HG02884 (cell line): ENCODE data around the gene PTPRF.
"Not testable (repeated sequence)": the region's sequence is repeated elsewhere in the genome, so short reads cannot be mapped to it uniquely, and the experiment has no call there.

ENCODE experiments used
- ATAC-seq: cut with Tn5 transposase; IDR thresholded peaks from one replicate; pipeline ENCODE4 v1.9.1; 2021; ENCODE audit warnings: mild to moderate bottlenecking, moderate library complexity; ENCODE audit not compliant: unreplicated experiment

Gene PTPRF

DNA sequence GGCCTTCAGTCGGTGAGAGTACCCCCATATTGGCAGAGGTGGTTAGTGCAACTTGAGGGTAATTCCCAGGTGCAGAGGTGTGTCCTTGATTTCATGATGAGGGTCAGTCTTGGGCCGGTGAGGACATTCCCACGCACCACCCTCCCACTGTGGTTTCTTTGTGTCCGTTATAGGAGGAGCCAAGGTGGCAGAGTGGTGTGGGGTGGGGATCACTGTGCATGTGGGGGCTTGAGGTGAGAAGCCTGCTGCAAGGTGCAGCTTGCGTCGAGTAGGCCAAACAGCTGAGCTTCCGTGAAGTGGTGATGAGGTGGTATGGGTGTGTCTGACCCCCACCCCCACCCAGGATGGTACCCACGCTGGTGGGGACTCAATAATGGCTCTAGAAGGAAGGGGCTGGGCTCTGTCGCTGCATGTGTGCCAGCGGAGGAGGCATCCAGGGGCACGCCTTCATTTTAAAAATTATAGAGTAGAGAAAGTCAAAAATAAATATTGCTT is 6.2 kb downstream of the PTPRF start:
- no peak for ATAC-seq

DNA sequence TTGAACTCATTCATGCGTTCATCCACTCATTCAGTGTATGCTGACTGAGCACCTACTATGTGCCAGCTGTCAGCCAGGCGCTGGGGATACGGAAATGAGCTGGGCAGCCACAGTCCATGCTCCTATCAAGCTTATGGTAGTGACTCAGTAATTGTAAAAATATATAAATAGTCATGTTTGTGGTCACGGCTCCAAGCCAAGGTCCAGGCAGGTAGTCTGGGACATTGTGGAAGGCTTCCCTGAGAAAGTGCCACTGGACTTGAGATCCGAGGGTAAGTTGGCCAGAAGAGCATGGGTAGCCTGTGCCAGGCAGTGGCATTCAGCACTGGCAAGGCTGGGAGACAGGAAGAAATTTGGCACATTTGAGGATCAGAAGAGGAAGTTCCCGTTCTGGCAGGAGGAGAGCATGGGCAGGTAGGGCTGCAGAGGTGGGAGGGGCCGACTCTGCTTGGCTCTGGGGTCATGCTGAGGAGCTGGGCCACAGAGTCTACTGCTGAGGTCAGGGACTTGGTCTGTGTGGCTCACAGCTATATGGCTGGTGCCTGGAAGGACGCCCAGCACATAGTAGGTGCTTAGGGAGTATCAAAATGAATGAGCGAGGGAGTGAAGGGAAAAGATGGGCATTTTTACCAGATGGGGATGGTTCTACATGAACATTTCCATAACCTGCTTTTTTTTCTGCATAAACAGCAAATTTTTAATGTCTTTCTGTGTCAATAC is 6.9 kb downstream of the PTPRF start:
- no peak for ATAC-seq

DNA sequence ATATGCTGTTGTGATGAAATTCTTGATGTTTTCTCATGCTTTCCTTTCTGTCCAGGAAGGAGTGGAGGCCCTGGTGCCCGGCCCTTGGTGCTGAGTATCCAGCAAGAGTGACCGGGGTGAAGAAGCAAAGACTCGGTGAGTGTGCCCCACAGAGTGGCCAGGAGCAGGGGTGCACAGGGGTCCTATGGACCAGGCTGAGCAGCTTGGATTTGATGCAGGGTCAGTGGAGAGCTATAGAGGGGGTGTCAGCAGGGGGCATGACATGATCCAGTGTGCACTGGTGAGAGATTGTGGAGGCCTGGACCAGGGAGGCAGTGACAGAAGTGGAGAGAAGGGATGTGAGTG is 7.4 kb downstream of the PTPRF start:
- ATAC-seq: no peak

DNA sequence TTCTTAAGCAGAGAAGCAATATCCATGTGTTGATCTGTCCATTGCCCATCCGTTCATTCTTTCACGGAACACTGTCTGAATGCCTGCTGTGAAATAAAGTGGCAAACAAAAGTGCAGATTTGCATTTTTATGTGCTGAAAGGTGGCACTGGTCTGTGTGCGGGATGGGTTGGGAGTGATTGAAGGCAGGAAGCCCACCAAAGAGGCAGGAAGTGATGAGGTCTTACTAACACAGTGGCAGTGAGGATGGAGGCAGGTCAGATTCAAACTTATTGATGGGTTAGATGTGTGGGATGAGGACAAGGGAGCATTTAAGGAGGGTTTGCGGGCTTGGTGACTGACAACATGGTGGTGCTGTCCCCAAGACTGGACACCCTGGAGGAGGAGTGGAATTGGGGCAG is 8.3 kb downstream of the PTPRF start:
- ATAC-seq: no peak

DNA sequence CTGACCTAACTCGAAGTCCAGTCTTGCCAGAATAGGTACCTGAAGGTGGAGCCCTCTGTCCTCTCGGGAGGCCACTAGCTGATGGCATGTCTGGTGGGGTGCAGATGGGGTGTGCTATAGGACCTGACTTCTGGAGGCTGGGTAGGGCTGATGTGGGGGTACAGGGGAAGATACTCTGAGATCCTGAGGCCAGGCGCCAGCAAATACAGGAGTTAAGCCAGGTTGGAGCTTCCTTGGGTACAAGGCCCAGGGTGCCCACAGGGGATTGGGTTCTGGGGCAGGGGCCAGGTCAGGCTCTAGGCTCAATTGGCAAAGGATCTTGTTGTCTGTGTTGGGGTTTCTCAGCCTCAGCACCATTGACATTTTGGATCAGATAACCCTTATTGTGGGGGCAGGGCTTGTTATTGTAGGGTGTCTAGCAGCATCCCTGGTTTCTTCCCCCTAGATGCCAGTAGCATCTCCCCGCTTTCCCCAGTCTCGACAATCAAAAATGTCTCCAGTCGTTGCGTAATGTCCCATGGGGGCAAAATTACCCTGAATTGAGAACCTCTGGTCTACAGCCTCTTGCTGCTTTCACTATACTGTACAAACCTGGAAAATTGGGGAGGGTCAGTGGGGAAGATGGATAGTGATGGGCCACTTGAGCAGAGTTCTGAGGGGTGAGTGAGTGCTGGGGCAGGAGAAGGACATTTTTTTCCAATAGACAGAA is 9.2 kb downstream of the PTPRF start:
- no peak for ATAC-seq

DNA sequence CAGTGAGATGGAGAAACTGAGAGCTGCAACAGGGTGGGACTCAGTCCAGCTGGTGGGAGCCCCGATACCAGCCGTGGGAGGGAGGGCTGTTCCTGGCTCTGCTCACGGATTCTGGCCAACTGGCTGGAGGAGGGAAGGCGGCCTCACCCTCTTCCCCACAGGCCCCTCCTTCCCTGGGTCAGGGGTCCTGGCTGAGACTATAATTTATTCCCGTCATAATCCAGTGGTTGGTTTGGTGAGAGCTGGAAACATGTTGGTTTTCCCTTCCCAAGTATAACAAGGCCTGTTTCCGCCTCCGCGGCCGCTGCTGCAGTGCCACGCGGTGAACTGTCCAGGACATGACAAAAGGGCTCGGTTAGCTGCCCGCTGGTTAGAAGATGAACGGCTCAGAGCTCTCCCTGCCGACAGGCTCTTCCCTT is 10.0 kb downstream of the PTPRF start:
- no peak for ATAC-seq

DNA sequence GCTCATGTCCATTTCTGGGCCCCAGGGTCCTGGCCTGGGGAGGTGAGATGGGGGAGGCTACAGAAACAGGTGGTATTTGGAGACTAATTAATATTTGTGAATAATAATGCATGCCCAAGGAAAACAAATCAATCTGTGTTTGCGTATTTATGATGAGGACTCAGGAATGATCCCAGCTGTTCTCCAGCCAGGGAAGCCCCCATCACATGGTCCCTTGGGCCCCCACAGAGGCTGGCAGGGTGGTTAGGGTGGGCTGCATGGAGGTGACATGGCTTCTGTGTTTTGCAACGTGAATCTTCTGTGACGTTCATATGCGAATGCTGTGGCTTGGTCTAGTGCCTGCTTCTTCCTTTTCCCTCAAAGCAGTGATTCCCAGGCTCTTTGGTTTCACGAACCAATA is 10.5 kb downstream of the PTPRF start:
- ATAC-seq: no peak

DNA sequence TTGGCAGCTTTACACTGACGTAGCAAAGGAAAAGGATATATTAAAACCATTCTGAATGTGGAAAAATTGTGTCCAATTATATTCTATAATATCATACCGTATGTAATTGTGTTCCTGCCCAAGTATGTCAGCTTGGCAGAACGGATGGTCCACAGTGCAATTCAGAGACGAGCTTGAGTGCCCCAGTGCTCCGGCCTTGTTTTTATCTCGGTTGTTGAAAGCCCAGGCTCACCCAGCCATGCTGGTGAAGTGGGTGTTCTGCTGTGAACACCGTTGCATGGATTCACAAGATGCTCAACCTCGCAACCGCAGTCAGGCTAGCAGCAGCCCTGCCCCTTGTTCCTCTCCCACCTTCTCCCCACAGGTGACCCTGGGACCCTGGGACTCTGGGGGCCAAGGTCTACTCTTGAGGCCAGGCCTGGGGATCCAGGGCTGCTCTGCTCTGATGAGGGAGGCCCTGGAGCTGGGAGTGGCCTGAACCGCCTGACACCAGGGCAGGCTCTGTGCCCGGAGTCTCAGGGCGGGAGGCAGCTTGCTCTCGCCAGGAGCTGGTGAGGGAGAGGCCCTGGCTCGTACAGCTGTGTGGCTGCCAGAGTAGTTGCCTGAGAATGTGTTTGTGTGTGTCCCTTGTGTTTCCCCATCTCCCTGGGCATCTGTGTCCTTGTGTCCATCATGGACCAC is 11.2 kb downstream of the PTPRF start:
- ATAC-seq: no peak

DNA sequence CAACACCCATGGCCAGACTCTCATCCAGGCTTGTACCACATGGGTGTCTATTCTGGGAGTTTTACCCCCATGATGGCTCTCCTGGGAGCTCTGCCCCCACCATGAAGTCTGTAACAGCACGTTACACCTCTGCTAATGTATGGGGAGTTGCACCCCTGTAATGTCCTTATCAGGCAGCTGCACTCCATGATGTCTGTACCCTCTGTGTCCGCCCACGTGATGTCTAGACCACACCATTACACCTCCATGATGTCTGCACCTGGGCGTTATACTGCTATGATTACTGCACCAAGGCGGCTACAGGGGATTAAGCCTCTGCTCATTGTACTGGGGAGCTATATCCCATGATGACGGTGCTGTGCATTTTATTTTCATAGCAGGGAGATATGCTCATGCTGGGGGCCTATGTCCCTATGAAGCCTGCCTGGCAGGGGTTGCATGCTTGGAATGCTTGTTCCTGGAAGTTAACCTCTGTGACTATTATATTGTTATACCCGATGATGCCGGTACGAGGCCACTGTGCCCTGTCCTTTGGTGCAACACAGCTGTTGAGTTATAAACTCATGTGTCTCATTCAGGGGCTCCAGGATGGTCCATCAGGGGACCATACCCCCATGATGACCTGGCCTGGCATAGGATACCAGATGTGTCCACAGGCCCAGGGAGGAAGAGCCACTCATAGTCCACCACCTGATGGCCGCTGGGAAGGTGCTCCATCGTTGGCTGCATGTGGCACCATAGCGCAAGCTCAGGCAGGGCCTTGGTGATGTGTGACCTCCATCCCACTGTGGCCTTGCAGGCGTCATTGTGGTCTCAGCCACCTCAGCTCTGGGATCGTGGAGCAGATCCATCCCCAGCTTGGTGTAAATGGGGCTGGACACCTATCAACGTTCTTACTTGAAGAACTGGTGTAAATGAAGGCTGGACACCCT is 12.1 kb downstream of the PTPRF start:
- no peak for ATAC-seq

DNA sequence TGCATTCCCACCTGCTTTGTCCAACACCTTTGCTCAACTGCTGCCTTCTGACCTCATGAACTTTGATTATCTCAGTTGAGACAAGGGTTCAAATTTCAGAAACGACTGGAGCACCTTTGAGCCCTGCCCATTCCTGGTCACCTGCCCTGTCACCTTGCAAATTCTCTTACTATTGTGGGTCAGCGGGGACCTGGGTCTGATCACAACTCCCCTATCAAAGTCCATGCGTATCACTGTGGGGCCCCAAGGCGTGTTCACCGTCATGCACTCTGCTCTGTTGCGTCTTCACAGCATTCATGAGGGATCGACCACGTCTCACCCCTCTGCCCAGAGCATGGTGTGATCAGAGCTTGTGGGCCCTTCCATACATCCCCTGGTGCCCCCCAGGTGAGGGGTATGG is 12.9 kb downstream of the PTPRF start:
- no peak for ATAC-seq

DNA sequence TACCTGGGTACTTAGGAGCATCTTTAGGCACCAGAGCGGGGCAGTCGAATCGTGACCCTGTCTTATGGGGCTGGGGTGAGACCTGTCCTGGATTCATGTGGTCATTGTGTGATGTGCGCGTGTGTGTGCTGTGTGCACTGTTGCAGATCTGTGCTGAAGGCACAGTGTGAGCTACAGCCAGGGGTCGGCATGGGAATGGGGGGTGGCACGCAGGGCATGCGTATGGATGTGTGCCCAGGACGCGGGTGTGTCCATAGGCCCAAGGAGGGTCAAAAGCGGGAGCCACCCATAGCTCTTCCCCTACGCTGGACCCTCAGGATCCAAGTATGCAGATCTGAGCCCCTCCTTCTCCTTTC is 14.6 kb downstream of the PTPRF start:
- ATAC-seq: no peak

DNA sequence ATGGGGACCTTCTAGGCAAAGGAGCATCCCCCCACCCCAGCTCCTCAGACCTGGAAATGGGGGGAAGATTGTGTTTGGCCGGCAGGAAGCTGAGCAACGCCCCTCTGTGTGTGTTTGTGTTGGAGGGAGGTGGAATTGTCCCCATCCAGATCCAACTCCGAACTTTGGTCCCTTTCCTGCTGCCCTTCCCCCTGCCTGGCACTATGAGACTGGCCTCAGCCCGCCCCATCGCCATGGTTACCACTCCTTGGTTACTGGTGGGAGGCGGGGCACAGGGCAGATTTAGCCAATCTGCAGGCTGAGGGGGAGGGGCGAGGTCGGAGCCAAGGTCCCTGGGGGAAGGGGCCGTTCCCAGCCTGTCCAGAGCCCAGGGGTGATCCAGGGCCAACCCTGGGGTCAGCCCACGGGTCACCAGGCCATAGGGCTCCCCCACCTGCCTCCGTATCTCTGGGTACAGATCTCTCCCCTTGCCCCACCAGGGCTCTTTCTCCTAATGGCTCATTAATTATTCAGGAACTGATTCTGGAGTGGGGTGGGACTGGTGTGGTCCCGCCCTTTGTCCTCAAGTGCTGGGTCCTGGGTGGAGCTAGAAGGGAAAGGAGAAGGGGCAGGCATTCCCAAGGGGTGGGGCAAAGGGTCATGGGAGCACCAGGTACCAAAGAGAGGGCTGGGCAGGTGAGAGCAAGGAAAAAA is 15.2 kb downstream of the PTPRF start:
- no peak for ATAC-seq

DNA sequence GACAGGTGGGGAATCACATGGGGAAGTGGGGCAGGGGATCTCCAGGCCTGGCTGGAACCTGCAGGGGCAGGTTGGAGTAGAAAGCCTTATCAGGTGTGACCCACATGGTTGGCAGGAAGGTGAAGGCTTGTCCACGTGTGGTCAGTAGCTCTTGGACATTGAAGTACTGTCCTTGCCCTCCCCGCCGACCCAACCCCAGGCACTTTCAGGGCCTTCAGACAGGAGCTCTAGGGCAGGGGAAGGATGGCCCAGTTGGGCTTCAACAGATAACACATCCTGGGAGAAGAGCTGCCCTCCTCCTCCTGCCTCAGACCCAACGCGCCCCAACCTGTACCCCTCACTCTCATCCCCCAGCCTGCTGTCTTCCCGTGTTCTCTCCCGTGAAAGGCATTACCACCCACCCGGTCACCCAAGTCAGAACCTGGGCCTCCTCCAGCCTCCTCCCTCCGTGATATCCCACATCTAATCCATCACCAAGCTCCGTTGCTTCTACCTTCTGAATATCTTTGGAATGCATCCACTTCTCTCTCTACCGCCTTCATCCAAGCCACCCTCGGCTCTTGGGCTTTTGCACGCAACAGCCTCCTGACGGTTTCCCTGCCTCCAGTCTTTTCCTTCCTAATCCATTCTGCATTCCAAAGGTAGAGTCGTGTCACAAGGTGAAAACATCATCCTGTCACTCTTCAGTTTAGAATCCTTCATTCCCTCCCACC is 15.9 kb downstream of the PTPRF start:
- ATAC-seq: no peak

DNA sequence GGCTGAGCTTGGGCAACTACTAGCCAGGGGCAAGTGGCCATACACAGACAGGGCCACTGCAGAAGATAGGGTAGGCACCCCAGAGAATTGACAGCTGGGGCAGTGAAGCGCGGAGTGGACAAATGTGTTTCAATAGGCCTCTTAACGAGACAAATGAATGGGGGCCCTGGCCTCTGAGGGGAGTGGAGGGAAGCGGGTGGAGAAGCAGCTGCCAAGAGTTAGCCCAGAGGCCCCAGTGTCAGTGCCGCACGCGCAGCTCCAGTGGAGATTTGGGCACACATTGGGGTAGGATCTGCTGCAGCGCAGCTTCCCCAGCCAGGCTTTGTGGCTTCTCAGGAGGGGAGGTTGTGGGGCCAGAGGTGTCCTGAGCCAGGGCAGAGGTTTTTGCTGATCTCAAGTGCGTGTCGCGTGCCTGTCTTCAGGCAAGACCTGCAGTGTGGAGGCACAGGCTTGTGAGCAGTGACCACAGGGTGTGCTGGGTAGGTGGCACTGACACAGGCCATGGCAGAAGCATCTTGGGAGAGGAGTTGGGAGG is 16.9 kb downstream of the PTPRF start:
- ATAC-seq: no peak

DNA sequence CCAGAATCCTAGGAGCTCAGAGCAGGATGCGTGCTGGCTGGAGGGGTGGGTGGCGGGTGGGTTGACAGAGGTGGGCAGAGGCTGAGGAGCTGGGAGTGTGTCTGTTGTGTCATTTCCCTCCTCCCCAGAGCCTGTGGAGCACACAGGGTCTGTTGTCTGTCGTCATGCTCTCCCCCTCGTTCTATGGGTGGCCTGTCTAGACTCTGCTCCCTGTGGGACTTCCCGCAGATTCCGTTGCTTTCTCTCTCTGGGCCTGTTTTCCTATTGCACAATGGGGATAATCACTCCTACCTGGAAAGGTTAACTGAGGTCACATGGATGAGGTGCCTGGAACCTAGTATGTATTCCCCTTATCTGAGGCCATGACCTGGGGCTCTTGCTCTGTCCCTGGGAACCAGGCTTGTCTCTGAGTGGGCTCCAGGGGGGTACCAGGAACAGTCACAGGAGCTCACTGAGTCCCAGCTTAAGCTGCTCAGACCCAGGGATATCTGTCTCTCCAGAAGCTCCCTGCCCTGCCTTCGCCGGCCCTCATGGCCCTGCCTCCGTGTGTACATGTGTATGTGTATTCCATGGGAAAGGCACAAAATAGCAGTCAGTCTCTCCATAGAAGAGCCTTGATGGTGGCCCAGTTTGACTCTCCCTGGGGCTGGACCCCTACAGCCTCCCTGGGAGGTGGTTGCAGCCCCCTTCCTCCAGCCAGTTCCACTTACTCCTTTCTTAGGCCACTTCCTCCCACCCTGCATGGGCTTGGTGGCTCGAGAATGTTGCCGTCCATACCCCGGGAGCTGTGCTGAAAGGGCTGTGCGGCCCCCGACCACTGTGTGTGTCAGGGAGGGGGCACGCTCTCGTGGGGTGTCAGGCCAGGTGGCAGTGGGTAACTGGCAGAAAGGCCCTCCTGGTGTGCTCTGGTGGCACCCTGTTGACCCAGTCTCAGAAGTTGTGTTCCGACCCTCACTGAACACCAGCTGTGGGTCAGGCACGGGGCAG is 17.9 kb downstream of the PTPRF start:
- no peak for ATAC-seq

DNA sequence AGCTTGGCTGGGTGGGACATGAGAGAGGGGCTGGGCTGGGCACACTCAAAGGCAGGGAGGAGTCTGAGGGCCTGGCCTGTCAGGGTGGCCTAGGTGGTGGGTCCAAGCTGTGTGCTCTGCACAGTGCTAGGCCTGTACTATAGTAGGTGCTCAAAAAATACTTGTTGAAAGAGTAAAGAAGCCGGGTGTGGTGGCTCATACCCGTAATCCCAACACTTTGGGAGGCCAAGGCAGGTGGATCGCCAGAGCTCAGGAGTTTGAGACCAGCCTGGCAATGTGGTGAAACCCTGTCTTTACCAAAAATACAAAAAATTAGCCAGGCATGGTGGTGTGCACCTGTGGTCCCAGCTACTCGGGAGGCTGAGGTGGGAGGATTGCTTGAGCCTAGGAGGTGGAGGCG is 18.7 kb downstream of the PTPRF start:
- not testable (repeated sequence) for ATAC-seq

DNA sequence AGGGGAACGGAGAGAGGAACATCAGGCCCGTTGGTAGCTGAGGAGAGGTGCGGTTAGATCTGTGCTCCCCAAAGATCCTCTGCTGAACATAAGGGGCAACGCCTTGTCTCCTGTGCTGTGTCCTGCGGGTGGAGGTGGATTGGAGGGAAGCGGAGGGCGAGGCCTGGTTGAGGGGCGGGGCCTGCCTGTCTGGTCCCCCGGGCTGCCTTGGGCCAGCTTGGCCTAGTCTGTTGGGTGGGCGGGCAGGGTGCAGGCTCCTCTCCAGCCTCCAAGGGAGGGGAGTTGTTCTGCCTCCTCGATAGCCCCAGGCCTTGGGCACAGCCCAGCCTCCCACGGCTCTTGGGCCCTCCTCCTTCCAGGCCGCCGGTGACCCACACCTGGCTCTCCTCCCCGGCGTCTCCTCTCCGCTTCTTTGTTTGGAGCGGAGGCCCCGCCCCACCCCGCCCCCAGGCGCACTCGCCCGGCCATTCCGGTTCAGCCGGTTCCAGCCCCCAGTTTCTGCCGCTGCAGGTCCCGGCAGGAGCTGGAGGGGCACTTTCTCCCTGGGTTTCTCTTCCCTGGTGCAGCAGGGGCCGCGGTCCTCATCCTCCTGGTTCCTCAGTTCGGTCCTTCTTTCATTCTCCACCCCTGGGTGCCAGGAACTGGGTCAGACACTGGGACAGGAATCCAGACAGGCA is 19.4 kb downstream of the PTPRF start:
- no peak for ATAC-seq
